Measurements from ENCODE around the gene CNOT8. TPM values are rescaled to one million over a fixed set of nuclear protein-coding genes. Genes with fewer than 3 reads are reported as not detected.

CNOT8 gene
- total RNA-seq, 4 donors from 2014 or later, result 70.3 to 123 (median 88.6) TPM

DNA sequence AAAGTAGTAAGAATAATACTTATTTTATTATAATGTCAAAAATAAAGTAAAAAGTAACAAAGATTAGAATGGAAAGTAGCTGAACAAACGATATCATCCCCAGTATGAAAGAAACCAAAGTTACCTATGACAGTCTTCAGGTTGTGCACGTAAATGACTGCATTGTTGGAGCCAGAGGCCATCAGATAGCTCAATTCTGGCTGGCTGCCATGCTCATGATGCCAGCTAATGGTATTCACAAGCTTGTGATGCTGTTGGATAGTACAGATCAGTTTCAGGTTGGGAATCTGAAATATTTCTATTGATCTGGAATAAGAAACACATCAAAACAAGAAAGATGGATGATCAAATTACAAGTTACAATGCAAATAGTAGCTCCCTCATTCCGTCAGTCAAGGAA lies 58.4 kb downstream of the CNOT8 start:
- Histone ChIP-seq H3K27ac (no peak overlapping the region), H3K36me3 (peaks cover 42 to 50% of the 10 kb centered on the region in 2 donors), H3K4me1 (no peaks in the 10 kb centered on the region), H3K9me3 (no peaks in the 10 kb centered on the region), H3K27me3 (no peaks in the 10 kb centered on the region), H3K4me3 (replicated peaks in 1 of 3) (no peak overlapping the region)
- TF ChIP-seq, protein P1, sequence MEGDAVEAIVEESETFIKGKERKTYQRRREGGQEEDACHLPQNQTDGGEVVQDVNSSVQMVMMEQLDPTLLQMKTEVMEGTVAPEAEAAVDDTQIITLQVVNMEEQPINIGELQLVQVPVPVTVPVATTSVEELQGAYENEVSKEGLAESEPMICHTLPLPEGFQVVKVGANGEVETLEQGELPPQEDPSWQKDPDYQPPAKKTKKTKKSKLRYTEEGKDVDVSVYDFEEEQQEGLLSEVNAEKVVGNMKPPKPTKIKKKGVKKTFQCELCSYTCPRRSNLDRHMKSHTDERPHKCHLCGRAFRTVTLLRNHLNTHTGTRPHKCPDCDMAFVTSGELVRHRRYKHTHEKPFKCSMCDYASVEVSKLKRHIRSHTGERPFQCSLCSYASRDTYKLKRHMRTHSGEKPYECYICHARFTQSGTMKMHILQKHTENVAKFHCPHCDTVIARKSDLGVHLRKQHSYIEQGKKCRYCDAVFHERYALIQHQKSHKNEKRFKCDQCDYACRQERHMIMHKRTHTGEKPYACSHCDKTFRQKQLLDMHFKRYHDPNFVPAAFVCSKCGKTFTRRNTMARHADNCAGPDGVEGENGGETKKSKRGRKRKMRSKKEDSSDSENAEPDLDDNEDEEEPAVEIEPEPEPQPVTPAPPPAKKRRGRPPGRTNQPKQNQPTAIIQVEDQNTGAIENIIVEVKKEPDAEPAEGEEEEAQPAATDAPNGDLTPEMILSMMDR (IDR thresholded peaks at IDR 0.05), result no peak
- TF ChIP-seq POLR2A (IDR thresholded peaks at IDR 0.05), result no peak
- 87 to 94% methylated on average over 3 of the region's 3 CpGs for WGBS, 2 donors
- no peak for DNase-seq
- intact Hi-C loops (cut with DNase I), result no loop called here

DNA sequence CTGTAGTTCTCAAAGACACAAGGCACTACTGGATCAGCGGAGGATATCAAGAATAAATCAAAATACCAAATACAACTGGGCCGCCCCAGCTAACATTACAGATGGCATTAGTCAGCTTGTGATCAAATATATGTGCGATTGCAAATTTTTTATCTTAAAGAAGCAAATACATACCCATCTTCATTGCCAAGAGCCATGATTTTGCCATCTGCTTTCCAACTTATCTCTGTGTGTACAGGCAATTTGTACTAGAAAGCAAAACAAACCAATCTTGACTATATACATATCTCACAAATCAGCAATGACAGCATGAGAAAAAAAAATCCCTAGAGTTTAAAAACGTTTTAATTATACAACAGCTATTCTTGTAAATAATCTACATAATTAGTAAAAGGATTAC lies 59.3 kb downstream of the CNOT8 start:
- peaks cover 40 to 46% of the 10 kb centered on the region in 2 donors for H3K36me3 ChIP-seq
- intact Hi-C loops (cut with DNase I), result no loop called here
- H3K4me3 ChIP-seq (replicated peaks in 1 of 3), result no peak overlapping the region
- H3K27me3 ChIP-seq, result no peaks in the 10 kb centered on the region
- no peaks in the 10 kb centered on the region for H3K9me3 ChIP-seq
- H3K27ac ChIP-seq, result no peak overlapping the region
- TF ChIP-seq POLR2A (IDR thresholded peaks at IDR 0.05), result no peak
- no peak for DNase-seq
- WGBS, 2 donors, result 87 to 91% methylated on average over 4 of the region's 4 CpGs
- H3K4me1 ChIP-seq, result no peaks in the 10 kb centered on the region

DNA sequence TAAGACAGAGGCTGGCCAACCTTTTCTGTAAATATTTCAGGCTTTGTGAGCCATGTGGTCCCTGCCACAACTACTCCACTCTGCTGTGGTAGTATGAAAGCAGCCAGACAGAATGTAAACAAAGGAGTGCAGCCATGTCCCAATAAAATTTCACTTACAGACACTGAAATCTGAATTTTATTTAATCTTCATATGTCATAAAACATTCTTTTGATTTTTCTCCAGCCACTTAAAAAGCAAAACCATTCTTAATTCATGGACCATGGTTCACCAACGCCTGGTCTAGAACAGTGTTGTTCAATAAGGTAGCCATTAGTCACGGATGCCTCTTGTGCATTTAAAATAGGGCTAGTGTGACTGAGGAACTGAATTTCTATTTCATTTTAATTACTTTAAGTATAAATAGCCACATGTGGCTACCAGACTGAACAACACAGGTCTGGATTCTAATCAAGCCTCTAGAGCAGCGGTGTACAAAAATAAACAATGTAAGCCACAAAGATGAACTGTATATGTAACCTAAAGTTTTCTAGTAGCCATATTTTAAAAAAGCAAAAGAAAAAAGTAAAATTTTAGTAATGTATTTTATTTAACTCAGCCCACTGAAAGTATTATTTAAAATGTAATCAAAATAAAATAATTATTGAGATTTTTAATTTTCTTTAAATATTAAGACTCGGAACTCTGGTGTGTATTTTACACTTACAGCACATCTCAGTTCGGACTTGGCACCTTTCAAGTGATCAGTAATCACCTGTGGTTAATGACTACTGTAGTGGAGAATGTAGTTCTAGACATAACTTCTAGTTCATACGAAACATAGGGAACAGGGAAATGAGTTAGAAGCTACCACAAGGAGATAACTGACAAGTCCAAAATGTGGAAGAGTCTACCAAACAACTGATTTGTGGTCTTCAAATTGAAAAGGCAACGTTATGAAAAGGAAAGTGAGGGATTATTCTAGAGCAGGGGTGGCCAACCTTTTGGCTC lies 65.3 kb downstream of the CNOT8 start:
- WGBS, 2 donors, result 96% methylated on average over 7 of the region's 7 CpGs
- no peak overlapping the region for H3K4me3 ChIP-seq (replicated peaks in 1 of 3)
- no peaks in the 10 kb centered on the region for H3K4me1 ChIP-seq
- intact Hi-C loops (cut with DNase I), result no loop called here
- TF ChIP-seq POLR2A (IDR thresholded peaks at IDR 0.05), result no peak
- TF ChIP-seq, protein P1 (IDR thresholded peaks at IDR 0.05), result no peak
- H3K36me3 ChIP-seq, result peaks cover 36 to 71% of the 10 kb centered on the region in 2 donors
- H3K9me3 ChIP-seq, result no peaks in the 10 kb centered on the region
- no peak overlapping the region for H3K27ac ChIP-seq
- no peaks in the 10 kb centered on the region for H3K27me3 ChIP-seq
- no peak for DNase-seq

MicroRNAs encoded within 50 kb of the gene (microRNA counts, 767-probe panel; counts per million panel counts)
- microRNA hsa-miR-378h, result 0 to 1,743 counts per million in 2 donors

Small RNAs within 50 kb of the gene (microRNA-seq; reads per million reads assigned to microRNA genes)
- not detected for gene MIR378H

Small RNAs within 50 kb of the gene (small RNA-seq; reads per million reads assigned to genes)
- not detected for gene MIR378H

Other genes starting within 250 kb of the CNOT8 start
- gene LARP1, start 103.2 kb upstream of the CNOT8 start, total RNA-seq, result 100 to 1,000 TPM; 109 to 192 (median 133) TPM
- gene FAXDC2, start 8.0 kb upstream of the CNOT8 start, total RNA-seq, result 100 to 1,000 TPM in 1 of 4 donors, 10 to 100 TPM in 3; 47.0 to 148 (median 52.9) TPM
- 10 to 100 TPM; 13.6 to 20.1 (median 15.3) TPM for gene GEMIN5, start 79.6 kb downstream of the CNOT8 start, total RNA-seq
- 10 to 100 TPM in 3 of 4 donors, 1 to 10 TPM in 1; 9.2 to 31.8 (median 25.2) TPM for gene MRPL22, start 82.4 kb downstream of the CNOT8 start, total RNA-seq
- not detected for gene KIF4B, start 155.1 kb downstream of the CNOT8 start, total RNA-seq